ENCODE data around the gene DYNC2I2.

DYNC2I2 gene

DNA sequence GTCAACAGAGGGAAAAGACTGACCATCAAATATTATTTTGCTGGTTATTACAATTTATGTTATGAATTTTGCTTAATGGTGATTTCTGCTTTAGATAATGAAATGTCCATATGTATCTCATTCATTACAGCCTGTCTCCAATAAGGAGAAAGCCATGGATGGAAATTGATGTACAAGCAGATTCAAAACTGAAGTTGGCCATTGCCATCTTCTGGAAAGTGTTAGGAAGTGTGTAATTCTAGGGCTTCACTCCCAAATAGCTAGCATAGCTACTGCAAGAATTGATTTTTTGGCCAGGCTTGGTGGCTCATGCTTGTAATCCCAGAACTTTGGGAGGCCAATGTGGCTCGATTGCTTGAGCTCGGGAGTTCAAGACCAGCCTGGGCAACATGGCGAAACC is 45.8 kb downstream of the DYNC2I2 start:
- DNase-seq (ENCODE audit: insufficient read length, low spot score) (no peak), FAIRE-seq (no peak)
- TF ChIP-seq, protein P1, sequence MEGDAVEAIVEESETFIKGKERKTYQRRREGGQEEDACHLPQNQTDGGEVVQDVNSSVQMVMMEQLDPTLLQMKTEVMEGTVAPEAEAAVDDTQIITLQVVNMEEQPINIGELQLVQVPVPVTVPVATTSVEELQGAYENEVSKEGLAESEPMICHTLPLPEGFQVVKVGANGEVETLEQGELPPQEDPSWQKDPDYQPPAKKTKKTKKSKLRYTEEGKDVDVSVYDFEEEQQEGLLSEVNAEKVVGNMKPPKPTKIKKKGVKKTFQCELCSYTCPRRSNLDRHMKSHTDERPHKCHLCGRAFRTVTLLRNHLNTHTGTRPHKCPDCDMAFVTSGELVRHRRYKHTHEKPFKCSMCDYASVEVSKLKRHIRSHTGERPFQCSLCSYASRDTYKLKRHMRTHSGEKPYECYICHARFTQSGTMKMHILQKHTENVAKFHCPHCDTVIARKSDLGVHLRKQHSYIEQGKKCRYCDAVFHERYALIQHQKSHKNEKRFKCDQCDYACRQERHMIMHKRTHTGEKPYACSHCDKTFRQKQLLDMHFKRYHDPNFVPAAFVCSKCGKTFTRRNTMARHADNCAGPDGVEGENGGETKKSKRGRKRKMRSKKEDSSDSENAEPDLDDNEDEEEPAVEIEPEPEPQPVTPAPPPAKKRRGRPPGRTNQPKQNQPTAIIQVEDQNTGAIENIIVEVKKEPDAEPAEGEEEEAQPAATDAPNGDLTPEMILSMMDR (IDR thresholded peaks at IDR 0.05; ENCODE audit: insufficient read depth, missing control alignments) = no peak

DNA sequence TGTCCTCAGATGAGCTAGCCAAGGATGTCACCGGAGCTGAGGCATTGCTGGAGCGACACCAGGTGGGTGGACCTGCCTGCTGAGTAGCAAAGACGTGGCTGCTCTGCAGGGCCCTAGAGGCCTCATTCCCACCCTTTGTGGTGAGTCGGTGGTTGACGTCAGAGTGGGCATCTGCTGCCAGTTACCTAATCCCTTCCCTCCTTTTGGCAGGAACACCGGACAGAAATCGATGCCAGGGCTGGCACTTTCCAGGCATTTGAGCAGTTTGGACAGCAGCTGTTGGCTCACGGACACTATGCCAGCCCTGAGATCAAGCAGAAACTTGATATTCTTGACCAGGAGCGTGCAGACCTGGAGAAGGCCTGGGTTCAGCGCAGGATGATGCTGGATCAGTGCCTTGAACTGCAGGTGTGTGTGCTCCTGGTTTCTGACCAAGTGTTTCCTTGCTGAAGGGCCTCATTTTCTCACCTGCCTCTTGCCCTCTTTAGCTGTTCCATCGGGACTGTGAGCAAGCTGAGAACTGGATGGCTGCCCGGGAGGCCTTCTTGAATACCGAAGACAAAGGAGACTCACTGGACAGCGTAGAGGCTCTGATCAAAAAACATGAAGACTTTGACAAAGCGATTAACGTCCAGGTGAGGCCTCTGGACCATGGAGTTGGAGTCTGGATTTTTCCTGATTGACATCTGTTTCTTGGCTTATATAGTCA is 48.9 kb downstream of the DYNC2I2 start:
- TF ChIP-seq, protein P1 (IDR thresholded peaks at IDR 0.05; ENCODE audit: insufficient read depth, missing control alignments) = peak; percentile 16
- no peak for FAIRE-seq
- no peak for DNase-seq (ENCODE audit: insufficient read length, low spot score)

DNA sequence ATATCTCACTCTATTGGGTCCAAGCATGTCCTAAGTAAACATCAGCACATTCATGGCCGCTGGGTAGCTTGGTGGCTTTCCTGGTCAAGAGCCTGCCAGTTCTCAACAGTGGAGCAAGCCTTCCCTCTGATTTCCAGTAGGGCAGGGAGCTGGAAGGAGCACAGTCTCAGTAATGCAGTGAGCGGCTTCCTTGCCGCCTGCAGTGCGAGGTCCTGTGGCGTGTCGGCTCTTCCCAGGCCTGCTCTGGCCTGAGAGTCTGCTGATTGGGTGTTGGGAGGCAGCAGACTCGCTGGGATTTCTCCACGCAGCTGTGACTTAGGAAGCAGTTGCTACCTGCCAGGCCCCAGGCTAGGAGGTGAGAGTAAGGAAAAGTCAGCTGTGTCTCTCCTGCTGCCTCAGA is 53.0 kb downstream of the DYNC2I2 start:
- FAIRE-seq (no peak), DNase-seq (ENCODE audit: insufficient read length, low spot score) (no peak)
- TF ChIP-seq, protein P1 (IDR thresholded peaks at IDR 0.05; ENCODE audit: insufficient read depth, missing control alignments) = no peak

DNA sequence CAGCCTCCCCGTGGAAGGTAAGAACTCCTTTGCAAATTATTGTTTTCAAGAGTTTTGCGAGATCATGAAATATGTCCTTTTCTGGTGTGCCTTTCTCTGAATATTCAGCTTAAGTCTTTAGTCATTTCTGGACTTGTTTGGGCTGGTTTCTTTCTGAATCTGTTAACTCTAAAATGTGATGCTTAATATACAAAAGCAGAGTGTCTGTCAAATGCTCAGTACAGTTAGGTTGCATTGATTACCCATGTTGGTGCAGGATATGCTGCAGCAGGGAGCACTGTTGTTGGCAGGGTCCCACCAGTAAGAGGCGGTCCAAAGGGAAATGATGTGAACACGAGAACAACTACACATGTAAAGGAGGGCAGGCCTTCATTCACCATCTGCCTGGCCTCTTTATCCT is 56.5 kb downstream of the DYNC2I2 start:
- TF ChIP-seq, protein P1 (IDR thresholded peaks at IDR 0.05; ENCODE audit: insufficient read depth, missing control alignments) = no peak
- FAIRE-seq (no peak), DNase-seq (ENCODE audit: insufficient read length, low spot score) (no peak)

DNA sequence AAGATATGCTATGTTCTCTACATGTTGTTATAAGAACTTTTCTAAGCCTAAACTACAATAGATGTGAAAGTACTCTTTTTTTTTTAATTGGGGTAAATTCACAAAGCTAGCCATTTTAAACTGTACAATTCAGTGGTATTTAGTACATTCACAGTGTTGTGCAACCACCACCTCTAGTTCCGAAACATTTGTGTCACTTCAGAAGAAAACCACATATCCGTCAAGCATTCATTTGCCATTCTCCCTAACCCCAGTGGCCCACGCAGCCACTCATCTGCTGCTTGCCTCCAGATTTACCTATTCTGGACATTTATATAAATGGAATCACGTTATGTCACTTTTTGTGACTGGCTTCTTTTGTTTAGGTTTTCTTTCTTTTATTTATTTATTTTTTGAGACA is 61.2 kb downstream of the DYNC2I2 start:
- DNase-seq (ENCODE audit: insufficient read length, low spot score) (no peak), FAIRE-seq (no peak)
- TF ChIP-seq, protein P1 (IDR thresholded peaks at IDR 0.05; ENCODE audit: insufficient read depth, missing control alignments) = no peak

DNA sequence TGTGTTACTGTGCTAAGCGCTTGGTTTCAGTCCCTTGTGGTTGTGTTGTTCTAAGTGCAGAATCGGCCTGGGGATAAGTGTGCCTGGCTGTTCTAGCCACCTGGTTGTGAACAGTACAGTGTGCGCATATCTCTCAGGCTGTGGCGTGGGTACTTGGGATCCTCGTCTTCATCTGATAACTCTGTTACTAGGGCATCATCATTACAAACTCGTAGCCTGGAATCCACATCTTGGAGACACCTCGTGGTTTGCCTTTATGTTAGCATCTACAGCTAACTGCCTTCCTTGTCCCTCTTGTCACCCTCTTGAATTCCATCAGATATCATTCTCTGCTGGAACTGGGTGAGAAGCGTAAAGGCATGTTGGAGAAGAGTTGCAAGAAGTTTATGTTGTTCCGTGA is 62.8 kb downstream of the DYNC2I2 start:
- FAIRE-seq (no peak), DNase-seq (ENCODE audit: insufficient read length, low spot score) (no peak)
- TF ChIP-seq, protein P1 (IDR thresholded peaks at IDR 0.05; ENCODE audit: insufficient read depth, missing control alignments) = no peak

DNA sequence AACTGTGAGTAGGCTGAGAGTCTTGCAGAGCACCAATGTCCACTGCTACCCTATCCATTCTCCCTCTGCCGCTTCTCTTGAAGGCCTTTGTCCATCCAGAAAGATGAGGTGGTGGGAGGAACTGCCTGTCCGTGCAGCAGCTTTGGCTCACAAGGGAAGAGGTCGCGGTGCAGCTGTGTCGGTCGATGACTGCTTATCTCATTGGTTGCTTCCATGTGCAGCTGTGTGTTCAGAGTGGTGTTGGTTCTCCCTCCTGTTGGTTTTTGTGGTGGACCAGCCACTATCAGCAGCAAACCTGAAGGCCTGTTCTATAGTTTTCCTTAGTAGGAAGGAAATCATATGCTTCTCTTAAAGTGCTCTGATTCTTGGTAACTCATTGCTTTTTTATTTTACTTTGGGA is 63.6 kb downstream of the DYNC2I2 start:
- TF ChIP-seq, protein P1 (IDR thresholded peaks at IDR 0.05; ENCODE audit: insufficient read depth, missing control alignments) = no peak
- no peak for DNase-seq (ENCODE audit: insufficient read length, low spot score)
- FAIRE-seq = no peak
